DOHH2 (cell line): Measurements from ENCODE around the gene AXDND1.
"Not testable (repeated sequence)": the region's sequence is repeated elsewhere in the genome, so short reads cannot be mapped to it uniquely, and the experiment has no call there.

Experiments
- H3F3A ChIP-seq: fragments of 200-600 bp; sonication (generic), shearing (Covaris generic); 2 replicates; pipeline ENCODE4 v1.6.0; 2016; ENCODE audit warnings: antibody characterized with exemption, mild to moderate bottlenecking; ENCODE audit not compliant: control insufficient read depth, insufficient read depth
- H3K27ac ChIP-seq: fragments of 200-600 bp; sonication (generic); 2 replicates; pipeline ENCODE4 v1.5.1; 2014; ENCODE audit warnings: low read depth, mild to moderate bottlenecking, low read length, moderate library complexity
- H3K27me3 ChIP-seq: fragments of 200-600 bp; sonication (generic); 2 replicates; pipeline ENCODE4 v1.6.1; 2014; ENCODE audit warnings: mild to moderate bottlenecking, low read length, mixed read lengths; ENCODE audit not compliant: control insufficient read depth
- H3K36me3 ChIP-seq: fragments of 200-600 bp; sonication (generic); 2 replicates; pipeline ENCODE4 v1.6.1; 2014; ENCODE audit warnings: mild to moderate bottlenecking, low read length, moderate library complexity, mixed read lengths; ENCODE audit not compliant: control insufficient read depth
- H3K4me1 ChIP-seq: fragments of 200-600 bp; sonication (generic); 2 replicates; pipeline ENCODE4 v1.6.1; 2014; ENCODE audit warnings: mild to moderate bottlenecking, low read length, mixed read lengths; ENCODE audit not compliant: control insufficient read depth
- H3K4me2 ChIP-seq: fragments of 200-600 bp; sonication (generic); 2 replicates; pipeline ENCODE4 v1.6.0; 2014; ENCODE audit warnings: mild to moderate bottlenecking, low read length, moderate library complexity
- H3K4me3 ChIP-seq: fragments of 200-600 bp; sonication (generic); 2 replicates; pipeline ENCODE4 v1.5.1; 2014; ENCODE audit warnings: mild to moderate bottlenecking, low read length, mixed read lengths
- H3K79me2 ChIP-seq: fragments of 200-600 bp; sonication (generic); 2 replicates; pipeline ENCODE4 v1.6.1; 2014; ENCODE audit warnings: mild to moderate bottlenecking, low read length, mixed read lengths; ENCODE audit not compliant: control insufficient read depth
- H3K9me2 ChIP-seq: fragments of 200-600 bp; sonication (generic); replicated peaks from 2 replicates; pipeline ENCODE4 v1.6.1; 2014; ENCODE audit warnings: mild to moderate bottlenecking, low read length, mixed read lengths; ENCODE audit not compliant: control insufficient read depth
- H3K9me3 ChIP-seq: fragments of 200-600 bp; sonication (generic); 2 replicates; pipeline ENCODE4 v1.6.1; 2014; ENCODE audit warnings: antibody characterized with exemption, low read length, mixed read lengths; ENCODE audit not compliant: control insufficient read depth, insufficient read depth
- H4K20me1 ChIP-seq: fragments of 200-600 bp; sonication (generic); 2 replicates; pipeline ENCODE4 v1.6.0; 2014; ENCODE audit warnings: low read depth, mild to moderate bottlenecking, antibody characterized with exemption, low read length, moderate library complexity; ENCODE audit not compliant: control insufficient read depth, insufficient read depth
- CTCF ChIP-seq: fragments of 200-600 bp; sonication (generic); IDR thresholded peaks from one replicate; pipeline ENCODE4 v1.5.1; 2014; ENCODE audit warnings: antibody characterized with exemption, mild to moderate bottlenecking, low read depth, low read length; ENCODE audit not compliant: poor library complexity, severe bottlenecking
- EZH2phosphoT487 ChIP-seq: fragments of 200-600 bp; sonication (generic); IDR thresholded peaks from 2 replicates; pipeline ENCODE4 v1.6.1; 2017; ENCODE audit warnings: borderline replicate concordance, mild to moderate bottlenecking, antibody characterized with exemption, low read length, moderate library complexity, mixed read lengths

AXDND1 gene

GRCh38 chr1:179440971-179441370 is 75.2 kb downstream of the AXDND1 start:
- no peaks in the 10 kb centered on the region for H3K9me2 ChIP-seq
- H3K36me3 ChIP-seq = no peaks in the 10 kb centered on the region
- H3F3A ChIP-seq = no peaks in the 10 kb centered on the region
- H3K4me2 ChIP-seq = no peak overlapping the region
- no peak overlapping the region for H3K27ac ChIP-seq
- no peaks in the 10 kb centered on the region for H3K79me2 ChIP-seq
- peaks cover 6% of the 10 kb centered on the region; the same call in 1 of the 2 replicates for H3K27me3 ChIP-seq
- no peak for TF ChIP-seq CTCF
- no peak for TF ChIP-seq EZH2phosphoT487
- H3K4me3 ChIP-seq = no peak overlapping the region
- no peaks in the 10 kb centered on the region for H4K20me1 ChIP-seq
- peaks cover 7% of the 10 kb centered on the region for H3K4me1 ChIP-seq
- H3K9me3 ChIP-seq = no peaks in the 10 kb centered on the region

GRCh38 chr1:179441501-179441900 is 75.7 kb downstream of the AXDND1 start:
- Histone ChIP-seq H3K9me3 (no peaks in the 10 kb centered on the region), H3K9me2 (no peaks in the 10 kb centered on the region), H3K4me1 (peaks cover 7% of the 10 kb centered on the region), H4K20me1 (no peaks in the 10 kb centered on the region), H3K4me3 (no peak overlapping the region), H3K36me3 (no peaks in the 10 kb centered on the region), H3K4me2 (no peak overlapping the region), H3F3A (no peaks in the 10 kb centered on the region), H3K27me3 (peaks cover 6% of the 10 kb centered on the region; the same call in 1 of the 2 replicates), H3K27ac (no peak overlapping the region), H3K79me2 (no peaks in the 10 kb centered on the region)
- TF ChIP-seq CTCF (no peak), EZH2phosphoT487 (no peak)

- not testable (repeated sequence) for H3K9me3 ChIP-seq, H3K4me3 ChIP-seq, H3K9me2 ChIP-seq, H3K36me3 ChIP-seq, H3K27ac ChIP-seq, H3K4me2 ChIP-seq, H3K79me2 ChIP-seq, H4K20me1 ChIP-seq, H3K4me1 ChIP-seq, H3F3A ChIP-seq
- H3K27me3 ChIP-seq = peaks cover 12% of the 10 kb centered on the region; the same call in 1 of the 2 replicates
These were observed 77.1 kb downstream of the AXDND1 start for GRCh38 chr1:179442846-179443245.

- Histone ChIP-seq H3K4me2 (no peak overlapping the region), H3K79me2 (no peaks in the 10 kb centered on the region), H3K9me3 (no peaks in the 10 kb centered on the region), H3F3A (no peaks in the 10 kb centered on the region), H4K20me1 (no peaks in the 10 kb centered on the region), H3K4me3 (no peak overlapping the region), H3K9me2 (no peaks in the 10 kb centered on the region), H3K27me3 (peaks cover 9% of the 10 kb centered on the region; the same call in 1 of the 2 replicates), H3K36me3 (no peaks in the 10 kb centered on the region), H3K4me1 (no peaks in the 10 kb centered on the region), H3K27ac (no peak overlapping the region)
- no peak for TF ChIP-seq EZH2phosphoT487
- no peak for TF ChIP-seq CTCF
These were observed 79.8 kb downstream of the AXDND1 start for GRCh38 chr1:179445593-179445992.
